A673 (cell line): Measurements from ENCODE around the gene DENND6B.

Source experiments
- EZH2 ChIP-seq: fragments of 200-600 bp; sonication (generic); IDR thresholded peaks from 2 replicates; pipeline ENCODE4 v1.6.1; 2017; ENCODE audit warnings: borderline replicate concordance, low read depth, mild to moderate bottlenecking, mixed read lengths, antibody characterized with exemption, low read length; ENCODE audit not compliant: poor library complexity, severe bottlenecking
- TF ChIP-seq, protein P1 (sequence below): fragments of 300-800, 200-600 bp; sonication (generic); conservative IDR thresholded peaks from 2 replicates; pipeline ENCODE4 v1.5.1; 2017; ENCODE audit warnings: low read depth, mild to moderate bottlenecking, antibody characterized with exemption, low read length, moderate library complexity, mixed read lengths

DNA sequence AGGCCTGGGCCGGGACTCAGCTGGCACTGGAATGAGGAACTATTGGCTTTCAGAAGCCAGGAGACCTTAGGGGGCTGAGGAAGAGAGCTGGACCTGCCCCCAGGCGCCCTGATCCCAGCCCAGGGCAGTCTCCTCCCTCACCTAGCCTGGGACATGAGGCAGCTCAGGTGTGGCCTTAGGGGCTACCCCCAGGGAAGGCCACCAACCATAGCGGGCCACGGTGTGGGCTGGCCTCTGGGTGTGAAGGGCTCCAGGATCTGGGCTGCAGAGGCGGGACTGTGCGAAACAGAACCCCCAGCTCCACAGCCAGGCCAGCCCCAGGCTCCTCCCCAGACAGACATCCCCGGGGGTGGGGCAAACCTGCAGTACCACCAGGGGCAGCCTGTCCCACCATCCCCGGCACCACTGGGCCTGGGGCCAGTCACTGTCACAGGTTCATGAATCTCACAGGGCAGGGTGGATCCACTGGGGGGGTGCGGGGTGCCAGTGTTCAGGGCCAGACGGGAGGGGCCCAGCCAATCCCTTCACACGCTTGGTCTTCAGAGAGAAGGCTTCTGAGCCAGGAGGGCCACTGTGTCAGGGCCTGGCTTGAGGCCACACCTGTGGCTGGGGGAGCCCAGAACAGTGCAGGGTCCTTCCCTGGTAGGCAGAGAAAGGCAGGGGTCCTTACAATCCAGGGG lies 22.8 kb downstream of the DENND6B start:
- TF ChIP-seq EZH2 = no peak
- TF ChIP-seq, protein P1, sequence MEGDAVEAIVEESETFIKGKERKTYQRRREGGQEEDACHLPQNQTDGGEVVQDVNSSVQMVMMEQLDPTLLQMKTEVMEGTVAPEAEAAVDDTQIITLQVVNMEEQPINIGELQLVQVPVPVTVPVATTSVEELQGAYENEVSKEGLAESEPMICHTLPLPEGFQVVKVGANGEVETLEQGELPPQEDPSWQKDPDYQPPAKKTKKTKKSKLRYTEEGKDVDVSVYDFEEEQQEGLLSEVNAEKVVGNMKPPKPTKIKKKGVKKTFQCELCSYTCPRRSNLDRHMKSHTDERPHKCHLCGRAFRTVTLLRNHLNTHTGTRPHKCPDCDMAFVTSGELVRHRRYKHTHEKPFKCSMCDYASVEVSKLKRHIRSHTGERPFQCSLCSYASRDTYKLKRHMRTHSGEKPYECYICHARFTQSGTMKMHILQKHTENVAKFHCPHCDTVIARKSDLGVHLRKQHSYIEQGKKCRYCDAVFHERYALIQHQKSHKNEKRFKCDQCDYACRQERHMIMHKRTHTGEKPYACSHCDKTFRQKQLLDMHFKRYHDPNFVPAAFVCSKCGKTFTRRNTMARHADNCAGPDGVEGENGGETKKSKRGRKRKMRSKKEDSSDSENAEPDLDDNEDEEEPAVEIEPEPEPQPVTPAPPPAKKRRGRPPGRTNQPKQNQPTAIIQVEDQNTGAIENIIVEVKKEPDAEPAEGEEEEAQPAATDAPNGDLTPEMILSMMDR = no peak
